Activated CD4-positive, alpha-beta T cell treated with anti-CD3 and anti-CD28 coated beads, Interleukin-2, amount 50 U/mL, for 4 hours (primary cell): ENCODE results near the gene NBAS.
"Not testable (repeated sequence)": the region's sequence is repeated elsewhere in the genome, so short reads cannot be mapped to it uniquely, and the experiment has no call there.

Source experiments
- DNase-seq, 2 experiments: peaks; one replicate each; pipeline ENCODE4 v3.0.0-alpha.2; 2020

NBAS gene

GRCh38 chr2:15298770-15299169 lies 262.4 kb downstream of the NBAS start:
- no peak for DNase-seq

GRCh38 chr2:15293262-15293937 lies 267.7 kb downstream of the NBAS start:
- no peak for DNase-seq

GRCh38 chr2:15287447-15288184 lies 273.5 kb downstream of the NBAS start:
- no peak for DNase-seq

GRCh38 chr2:15284614-15285013 lies 276.5 kb downstream of the NBAS start:
- DNase-seq, result no peak

- no peak for DNase-seq
Measured at GRCh38 chr2:15281681-15282080, 279.5 kb downstream of the NBAS start.

- no peak for DNase-seq
Measured at GRCh38 chr2:15279201-15279876, 281.8 kb downstream of the NBAS start.

- DNase-seq, result no peak
Measured at GRCh38 chr2:15278296-15278695, 282.8 kb downstream of the NBAS start.

GRCh38 chr2:15275346-15275745 lies 285.8 kb downstream of the NBAS start:
- no peak for DNase-seq

GRCh38 chr2:15273452-15273851 lies 287.7 kb downstream of the NBAS start:
- no peak for DNase-seq

- no peak for DNase-seq
Measured at GRCh38 chr2:15272942-15273341, 288.2 kb downstream of the NBAS start.

GRCh38 chr2:15271941-15272542 lies 289.1 kb downstream of the NBAS start:
- DNase-seq, result no peak

- no peak for DNase-seq
Measured at GRCh38 chr2:15271276-15271675, 289.9 kb downstream of the NBAS start.

- no peak for DNase-seq
Measured at GRCh38 chr2:15269043-15269442, 292.1 kb downstream of the NBAS start.

- DNase-seq, result no peak
Measured at GRCh38 chr2:15265889-15266288, 295.2 kb downstream of the NBAS start.

- no peak for DNase-seq
Measured at GRCh38 chr2:15263976-15264685, 297.0 kb downstream of the NBAS start.

GRCh38 chr2:15262792-15263191 lies 298.3 kb downstream of the NBAS start:
- DNase-seq, result no peak

GRCh38 chr2:15260835-15261234 lies 300.3 kb downstream of the NBAS start:
- DNase-seq, result no peak

- no peak for DNase-seq
Measured at GRCh38 chr2:15260196-15260595, 300.9 kb downstream of the NBAS start.

GRCh38 chr2:15259356-15259756 lies 301.8 kb downstream of the NBAS start:
- no peak for DNase-seq

GRCh38 chr2:15258385-15258784 lies 302.7 kb downstream of the NBAS start:
- DNase-seq, result not testable (repeated sequence)

GRCh38 chr2:15253835-15254286 lies 307.3 kb downstream of the NBAS start:
- no peak for DNase-seq

GRCh38 chr2:15253247-15253646 lies 307.9 kb downstream of the NBAS start:
- DNase-seq, result no peak

- no peak for DNase-seq
Measured at GRCh38 chr2:15251753-15252152, 309.4 kb downstream of the NBAS start.
